ENCODE measurements around the gene LMNTD2. TPM values are rescaled to one million over a fixed set of nuclear protein-coding genes. Genes with fewer than 3 reads are reported as not detected.

LMNTD2 gene
- total RNA-seq, 1 experiment from 2014 or later = 2.0 TPM

- in situ Hi-C loops (cut with HindIII; ENCODE audit: low sequenced_read_pairs) = no loop called here
- DNase-seq (ENCODE audit: low spot score) = no peak
Measured at GRCh38 chr11:573146-573759, 12.7 kb upstream of the LMNTD2 start.

GRCh38 chr11:571802-572185, 11.3 kb upstream of the LMNTD2 start:
- no peak for DNase-seq (ENCODE audit: low spot score)
- in situ Hi-C loops (cut with HindIII; ENCODE audit: low sequenced_read_pairs) = no loop called here

GRCh38 chr11:569158-569885, 8.8 kb upstream of the LMNTD2 start:
- in situ Hi-C loops (cut with HindIII; ENCODE audit: low sequenced_read_pairs) = no loop called here
- no peak for DNase-seq (ENCODE audit: low spot score)

- DNase-seq (ENCODE audit: low spot score) = peak; percentile 85
- in situ Hi-C loops (cut with HindIII; ENCODE audit: low sequenced_read_pairs) = no loop called here
Measured at GRCh38 chr11:568306-569157, 8.0 kb upstream of the LMNTD2 start.

- in situ Hi-C loops (cut with HindIII; ENCODE audit: low sequenced_read_pairs) = no loop called here
Measured at GRCh38 chr11:567629-568292, 7.2 kb upstream of the LMNTD2 start.

GRCh38 chr11:567011-567628, 6.6 kb upstream of the LMNTD2 start:
- in situ Hi-C loops (cut with HindIII; ENCODE audit: low sequenced_read_pairs) = no loop called here
- no peak for DNase-seq (ENCODE audit: low spot score)

More at GRCh38 chr11:567629-568292, 7.2 kb upstream of the LMNTD2 start:
- DNase-seq (ENCODE audit: low spot score) = peak; percentile 29

- in situ Hi-C loops (cut with HindIII; ENCODE audit: low sequenced_read_pairs) = no loop called here
- peak; percentile 24 for DNase-seq (ENCODE audit: low spot score)
Measured at GRCh38 chr11:565921-566509, 5.5 kb upstream of the LMNTD2 start.

GRCh38 chr11:563812-564578, 3.5 kb upstream of the LMNTD2 start:
- DNase-seq (ENCODE audit: low spot score) = no peak
- in situ Hi-C loops (cut with HindIII; ENCODE audit: low sequenced_read_pairs) = no loop called here

- no peak for DNase-seq (ENCODE audit: low spot score)
- in situ Hi-C loops (cut with HindIII; ENCODE audit: low sequenced_read_pairs) = no loop called here
Measured at GRCh38 chr11:563066-563811, 2.7 kb upstream of the LMNTD2 start.

GRCh38 chr11:562046-562645, 1.6 kb upstream of the LMNTD2 start:
- DNase-seq (ENCODE audit: low spot score) = no peak
- in situ Hi-C loops (cut with HindIII; ENCODE audit: low sequenced_read_pairs) = no loop called here

GRCh38 chr11:561148-562003, 838 bp upstream of the LMNTD2 start:
- DNase-seq (ENCODE audit: low spot score) = no peak
- in situ Hi-C loops (cut with HindIII; ENCODE audit: low sequenced_read_pairs) = no loop called here

GRCh38 chr11:559712-560304, 730 bp downstream of the LMNTD2 start:
- no peak for DNase-seq (ENCODE audit: low spot score)
- in situ Hi-C loops (cut with HindIII; ENCODE audit: low sequenced_read_pairs) = no loop called here

GRCh38 chr11:559020-559620, 1.4 kb downstream of the LMNTD2 start:
- no peak for DNase-seq (ENCODE audit: low spot score)
- in situ Hi-C loops (cut with HindIII; ENCODE audit: low sequenced_read_pairs) = no loop called here

- DNase-seq (ENCODE audit: low spot score) = no peak
- in situ Hi-C loops (cut with HindIII; ENCODE audit: low sequenced_read_pairs) = no loop called here
Measured at GRCh38 chr11:558503-558902, 2.0 kb downstream of the LMNTD2 start.

GRCh38 chr11:557328-558132, 3.0 kb downstream of the LMNTD2 start:
- in situ Hi-C loops (cut with HindIII; ENCODE audit: low sequenced_read_pairs) = no loop called here

More at GRCh38 chr11:557328-558132, 3.0 kb downstream of the LMNTD2 start:
- DNase-seq (ENCODE audit: low spot score) = no peak

Data from G401 (cell line).